Prostate gland (tissue), 2 donors: Measurements from ENCODE around the gene MYO9A.
A peak's percentile ranks its signal among the peaks of the same experiment; 100 is the strongest.

Experiments
- CTCF ChIP-seq, 4 experiments: fragments of 200-600 bp in 2 of 4; fragments of 450-650 bp in 2 of 4; sonication (generic) in 2 of 4; IDR thresholded peaks; 1 replicate in 3 of 4; 2 replicates in 1 of 4; pipeline ENCODE4 v1.5.1; 2016 to 2019; ENCODE audit warnings: antibody characterized with exemption in 4 of 4, mild to moderate bottlenecking in 2 of 4, moderate library complexity in 2 of 4
- POLR2A ChIP-seq: fragments of 450-650 bp; IDR thresholded peaks from one replicate; pipeline ENCODE4 v1.6.1; 2016; ENCODE audit warnings: antibody characterized with exemption, mild to moderate bottlenecking

GRCh38 chr15:72155635-72156616 lies 38.0 kb upstream of the MYO9A start:
- peak; percentile 46 to 95 (median 88) for TF ChIP-seq CTCF (IDR thresholded peaks at IDR 0.05)
- no peak for TF ChIP-seq POLR2A
